HG02870 (cell line): ENCODE data around the gene LONP2.
"Not testable (repeated sequence)": the region's sequence is repeated elsewhere in the genome, so short reads cannot be mapped to it uniquely, and the experiment has no call there.

ENCODE experiments used
- ATAC-seq: cut with Tn5 transposase; IDR thresholded peaks from one replicate; pipeline ENCODE4 v1.9.1; 2021; ENCODE audit warnings: mild to moderate bottlenecking, moderate library complexity; ENCODE audit not compliant: unreplicated experiment

LONP2 gene

DNA sequence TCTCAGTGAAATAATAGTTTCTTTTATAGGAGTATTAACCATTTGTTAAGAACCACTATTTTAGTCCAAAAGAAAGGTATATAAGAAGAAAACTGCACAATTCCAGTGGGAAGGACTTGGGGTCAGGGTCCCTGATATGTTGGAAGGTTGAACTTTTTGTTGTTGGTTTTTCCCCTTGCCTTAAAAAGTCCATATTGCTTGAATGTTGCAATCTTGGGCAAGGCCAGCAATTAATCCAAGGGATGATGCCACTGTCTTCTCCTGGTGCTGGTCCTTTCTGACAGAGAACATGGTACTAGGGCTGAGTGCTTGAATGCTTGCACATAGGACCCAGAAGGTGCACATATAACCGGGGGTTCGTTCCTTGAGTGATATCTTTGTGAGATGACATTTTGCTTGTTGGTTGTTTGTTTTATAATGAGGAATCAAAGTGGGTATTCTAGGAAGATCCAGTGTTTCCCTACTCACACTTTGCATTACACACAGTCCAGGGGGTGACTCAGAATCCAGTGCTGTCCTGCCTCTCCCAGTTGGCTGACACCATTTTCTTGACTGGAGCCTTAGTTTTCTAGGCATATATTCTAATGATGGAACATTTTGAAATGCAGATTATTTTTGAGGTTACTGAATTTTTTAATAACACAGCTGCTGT, 86.2 kb downstream of the LONP2 start:
- no peak for ATAC-seq

GRCh38 chr16:48330841-48331192, 86.7 kb downstream of the LONP2 start:
- ATAC-seq, result no peak

DNA sequence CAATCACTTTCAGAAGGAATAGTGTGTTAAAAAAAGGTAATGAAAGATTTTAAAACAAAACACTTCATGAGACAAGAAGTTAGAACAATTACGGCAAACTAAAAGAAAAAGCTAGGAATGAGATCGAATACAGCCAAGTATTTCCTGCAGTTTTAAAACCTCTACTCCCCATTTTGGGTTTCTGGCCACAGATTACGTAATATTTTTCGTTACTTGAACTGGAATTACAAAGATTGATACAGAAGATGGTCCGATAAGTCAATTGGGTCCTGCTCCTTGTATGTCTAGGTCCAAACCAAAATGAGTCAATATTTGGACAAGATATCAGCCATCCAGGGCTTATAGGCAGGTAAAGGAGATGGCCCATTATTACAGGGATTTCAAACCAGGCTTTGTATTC, 88.9 kb downstream of the LONP2 start:
- no peak for ATAC-seq

- ATAC-seq, result no peak
Measured at GRCh38 chr16:48334325-48334724, 90.2 kb downstream of the LONP2 start.

- no peak for ATAC-seq
Measured at GRCh38 chr16:48335961-48336360, 91.9 kb downstream of the LONP2 start.

GRCh38 chr16:48340054-48340453, 96.0 kb downstream of the LONP2 start:
- no peak for ATAC-seq

GRCh38 chr16:48342591-48342990, 98.5 kb downstream of the LONP2 start:
- ATAC-seq, result no peak

DNA sequence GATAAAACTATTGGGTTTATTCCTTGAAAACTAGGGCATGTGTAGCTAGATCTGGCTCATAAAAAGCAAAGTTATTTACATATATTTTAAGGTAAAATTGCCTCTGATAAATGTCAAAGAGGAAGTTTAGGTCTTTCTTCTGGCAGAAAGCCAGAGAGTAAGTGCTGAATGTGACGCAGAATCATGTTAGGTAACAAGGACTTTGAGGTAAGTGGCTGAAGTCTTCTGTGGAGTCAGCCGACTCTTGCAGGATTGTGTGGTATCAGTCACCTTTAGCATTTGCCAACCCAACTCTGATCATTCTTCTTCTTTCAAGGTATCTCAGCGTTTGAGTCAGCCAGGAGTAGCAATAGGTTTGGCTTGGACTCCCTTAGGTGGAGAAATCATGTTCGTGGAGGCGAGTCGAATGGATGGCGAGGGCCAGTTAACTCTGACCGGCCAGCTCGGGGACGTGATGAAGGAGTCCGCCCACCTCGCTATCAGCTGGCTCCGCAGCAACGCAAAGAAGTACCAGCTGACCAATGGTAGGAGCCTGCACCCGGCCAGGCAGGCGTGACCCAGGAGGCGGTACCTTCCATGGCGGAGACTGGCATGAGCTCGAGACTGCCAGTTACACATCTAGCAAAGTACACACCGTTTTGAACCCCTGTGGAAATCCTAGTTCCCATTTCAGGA, 103.2 kb downstream of the LONP2 start:
- no peak for ATAC-seq

DNA sequence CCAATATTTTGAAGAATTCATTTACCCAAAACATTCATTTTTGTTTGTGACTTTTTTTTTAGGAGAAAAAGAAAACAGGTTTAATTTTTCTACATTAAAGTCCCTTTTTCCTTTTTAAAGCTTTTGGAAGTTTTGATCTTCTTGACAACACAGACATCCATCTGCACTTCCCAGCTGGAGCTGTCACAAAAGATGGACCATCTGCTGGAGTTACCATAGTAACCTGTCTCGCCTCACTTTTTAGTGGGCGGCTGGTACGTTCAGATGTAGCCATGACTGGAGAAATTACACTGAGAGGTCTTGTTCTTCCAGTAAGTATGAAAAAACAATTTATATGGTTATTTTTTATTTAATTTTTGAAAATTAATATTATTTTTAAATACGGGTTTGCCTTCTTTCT, 103.9 kb downstream of the LONP2 start:
- no peak for ATAC-seq

DNA sequence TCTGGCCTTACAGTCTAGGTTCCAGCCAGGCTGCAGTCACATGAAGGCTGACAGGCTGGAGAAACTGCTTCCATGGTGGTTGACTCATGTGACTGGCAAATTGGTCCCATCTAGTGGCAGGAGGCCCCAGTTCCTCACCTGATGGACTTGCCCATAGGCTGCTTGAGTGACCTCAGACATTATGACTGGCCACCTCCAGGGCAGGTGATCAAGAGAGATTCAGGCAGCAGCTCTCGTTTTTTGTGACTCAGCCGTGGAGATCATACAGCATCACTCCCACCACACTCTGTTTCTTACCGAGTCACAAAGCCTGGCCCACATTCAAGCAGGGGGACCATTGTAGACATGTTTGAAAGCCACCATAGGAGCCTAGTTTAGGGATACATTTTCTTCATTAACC, 106.6 kb downstream of the LONP2 start:
- ATAC-seq, result no peak

GRCh38 chr16:48352648-48353390, 108.7 kb downstream of the LONP2 start:
- no peak for ATAC-seq

GRCh38 chr16:48353565-48354163, 109.6 kb downstream of the LONP2 start:
- peak; percentile 68 for ATAC-seq

DNA sequence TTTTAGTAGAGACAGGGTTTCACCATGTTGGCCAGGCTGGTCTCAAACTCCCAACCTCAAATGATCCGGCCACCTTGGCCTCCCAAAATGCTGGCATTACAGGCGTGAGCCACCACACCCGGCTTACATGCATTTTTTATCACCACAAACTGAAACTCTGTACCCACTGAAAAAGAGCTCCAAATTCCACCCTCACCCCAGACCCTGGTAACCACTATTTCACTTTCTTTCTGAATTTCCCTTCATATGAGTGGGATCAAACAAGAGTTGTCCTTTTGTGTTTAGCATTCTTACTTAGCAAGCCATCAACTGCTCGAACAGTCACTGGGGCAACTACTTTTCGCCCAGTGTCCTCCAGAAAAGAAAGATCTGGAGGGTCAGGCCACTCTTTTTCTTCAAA, 110.3 kb downstream of the LONP2 start:
- not testable (repeated sequence) for ATAC-seq

GRCh38 chr16:48354877-48355855, 111.1 kb downstream of the LONP2 start:
- ATAC-seq, result no peak

DNA sequence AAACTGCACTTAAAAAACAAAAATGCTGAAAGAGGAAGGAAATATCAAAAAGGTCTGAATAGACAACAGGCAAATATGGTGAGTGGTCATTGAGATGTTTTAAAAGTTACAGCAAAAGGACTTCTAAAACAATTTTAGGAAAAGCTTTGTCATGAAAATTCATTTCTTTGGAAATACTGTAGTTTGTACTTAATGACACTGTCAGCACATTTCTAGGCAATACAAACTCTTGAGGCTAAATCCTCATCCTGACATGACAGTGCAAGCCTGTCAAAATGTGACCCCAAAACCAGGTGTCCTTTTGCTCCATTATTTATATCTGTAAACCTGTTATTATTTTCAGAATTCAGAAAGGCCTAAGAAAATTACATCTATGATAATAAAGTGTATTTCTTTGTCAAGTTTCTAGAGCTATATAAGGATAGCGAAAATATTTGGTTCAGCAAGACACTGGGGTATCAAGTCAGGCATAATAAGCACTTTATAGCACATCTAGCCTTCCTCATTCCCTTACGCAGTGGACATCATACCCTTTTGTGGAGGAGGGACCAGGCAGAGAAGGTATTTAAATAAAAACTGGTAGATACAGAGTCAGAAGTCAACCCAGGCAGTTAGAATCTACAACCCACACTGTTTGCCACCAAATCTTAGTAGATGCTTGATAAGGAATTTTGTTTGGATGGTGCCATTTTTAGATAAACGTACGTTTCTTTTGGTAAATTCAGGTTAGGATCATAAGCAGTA, 112.7 kb downstream of the LONP2 start:
- no peak for ATAC-seq

- ATAC-seq, result no peak
Measured at GRCh38 chr16:48358419-48358818, 114.3 kb downstream of the LONP2 start.

DNA sequence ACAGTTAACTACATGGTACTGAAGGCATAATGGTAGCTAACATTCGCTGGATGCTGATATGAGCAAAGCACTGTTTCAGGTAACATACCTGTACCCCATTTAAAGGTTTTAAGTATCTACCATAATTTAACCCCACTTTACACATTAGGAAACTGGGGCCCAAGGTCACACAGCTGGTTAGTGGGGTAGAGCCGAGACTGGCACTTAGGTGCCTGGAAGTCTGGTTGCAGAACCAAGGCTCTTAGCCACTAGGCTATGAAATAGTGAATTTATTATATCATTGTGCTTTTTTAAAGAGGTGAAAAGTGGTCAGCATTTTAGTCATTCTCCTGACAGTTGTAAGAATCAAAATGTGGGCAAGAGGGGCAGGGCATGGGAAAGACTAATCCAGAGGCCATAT, 115.9 kb downstream of the LONP2 start:
- no peak for ATAC-seq

GRCh38 chr16:48361012-48361411, 116.9 kb downstream of the LONP2 start:
- ATAC-seq, result no peak

DNA sequence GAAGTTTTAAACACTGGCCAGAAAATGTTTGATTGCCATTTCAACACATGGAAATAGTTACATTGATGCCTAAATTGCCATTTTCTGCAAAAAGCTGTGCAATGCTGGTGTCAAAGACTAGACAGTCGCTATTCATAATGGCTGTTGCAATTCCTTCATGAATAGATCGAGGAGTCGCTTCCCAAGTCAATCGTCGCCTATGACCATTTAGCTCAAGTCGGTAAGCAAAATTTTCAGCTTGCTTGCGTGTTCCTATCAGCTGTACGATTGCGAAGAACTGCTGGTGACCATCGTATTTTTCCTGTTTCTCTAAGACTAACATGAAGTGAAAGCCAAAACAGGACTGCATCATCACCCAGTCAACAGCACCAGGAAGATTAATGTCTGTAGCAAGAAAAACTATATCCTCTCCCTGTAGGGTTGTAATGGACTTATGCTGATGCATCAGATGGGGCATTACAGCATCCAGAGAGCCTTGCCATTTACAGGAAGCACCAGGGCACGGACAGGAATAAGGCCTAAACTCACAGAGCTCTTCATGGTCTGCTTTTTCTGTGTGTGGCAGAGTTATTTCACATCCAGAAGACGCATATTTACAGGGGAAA, 117.5 kb downstream of the LONP2 start:
- ATAC-seq, result no peak
